ENCODE results near the gene IQSEC2.

GRCh38 chrX:53239474-53239873 is 41.9 kb downstream of the IQSEC2 start:
- TF ChIP-seq, protein P1, sequence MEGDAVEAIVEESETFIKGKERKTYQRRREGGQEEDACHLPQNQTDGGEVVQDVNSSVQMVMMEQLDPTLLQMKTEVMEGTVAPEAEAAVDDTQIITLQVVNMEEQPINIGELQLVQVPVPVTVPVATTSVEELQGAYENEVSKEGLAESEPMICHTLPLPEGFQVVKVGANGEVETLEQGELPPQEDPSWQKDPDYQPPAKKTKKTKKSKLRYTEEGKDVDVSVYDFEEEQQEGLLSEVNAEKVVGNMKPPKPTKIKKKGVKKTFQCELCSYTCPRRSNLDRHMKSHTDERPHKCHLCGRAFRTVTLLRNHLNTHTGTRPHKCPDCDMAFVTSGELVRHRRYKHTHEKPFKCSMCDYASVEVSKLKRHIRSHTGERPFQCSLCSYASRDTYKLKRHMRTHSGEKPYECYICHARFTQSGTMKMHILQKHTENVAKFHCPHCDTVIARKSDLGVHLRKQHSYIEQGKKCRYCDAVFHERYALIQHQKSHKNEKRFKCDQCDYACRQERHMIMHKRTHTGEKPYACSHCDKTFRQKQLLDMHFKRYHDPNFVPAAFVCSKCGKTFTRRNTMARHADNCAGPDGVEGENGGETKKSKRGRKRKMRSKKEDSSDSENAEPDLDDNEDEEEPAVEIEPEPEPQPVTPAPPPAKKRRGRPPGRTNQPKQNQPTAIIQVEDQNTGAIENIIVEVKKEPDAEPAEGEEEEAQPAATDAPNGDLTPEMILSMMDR (IDR thresholded peaks at IDR 0.05): no peak
- TF ChIP-seq POLR2A (IDR thresholded peaks at IDR 0.05): no peak

Measured in heart left ventricle (tissue), 13 donors.